Suprapubic skin (tissue), 3 donors: Measurements from ENCODE around the gene RGMA.

Experiments
- CTCF ChIP-seq, 2 donors: fragments of 200-600 bp in 1 of 2; fragments of 450-650 bp in 1 of 2; sonication (generic) in 1 of 2; IDR thresholded peaks; one replicate each; pipeline ENCODE4 v1.5.1; 2016 to 2019; ENCODE audit warnings: antibody characterized with exemption in 2 of 2, mild to moderate bottlenecking in 1 of 2, moderate library complexity in 1 of 2
- POLR2A ChIP-seq, 2 donors: fragments of 450-650 bp; IDR thresholded peaks; one replicate each; pipeline ENCODE4 v1.6.1; 2017; ENCODE audit warnings: antibody characterized with exemption in 2 of 2, mild to moderate bottlenecking in 2 of 2, moderate library complexity in 2 of 2

GRCh38 chr15:93005133-93005532 lies 83.9 kb downstream of the RGMA start:
- TF ChIP-seq CTCF (IDR thresholded peaks at IDR 0.05) (no peak), POLR2A (IDR thresholded peaks at IDR 0.05) (no peak)
